Amygdala (tissue), 56 donors: Measurements from ENCODE around the gene PRM3.

Experiments used
- DNase-seq, 56 donors: peaks; one replicate each; lab custom pipeline; 2025; lab: John Stamatoyannopoulos, UW

The PRM3 gene

DNA sequence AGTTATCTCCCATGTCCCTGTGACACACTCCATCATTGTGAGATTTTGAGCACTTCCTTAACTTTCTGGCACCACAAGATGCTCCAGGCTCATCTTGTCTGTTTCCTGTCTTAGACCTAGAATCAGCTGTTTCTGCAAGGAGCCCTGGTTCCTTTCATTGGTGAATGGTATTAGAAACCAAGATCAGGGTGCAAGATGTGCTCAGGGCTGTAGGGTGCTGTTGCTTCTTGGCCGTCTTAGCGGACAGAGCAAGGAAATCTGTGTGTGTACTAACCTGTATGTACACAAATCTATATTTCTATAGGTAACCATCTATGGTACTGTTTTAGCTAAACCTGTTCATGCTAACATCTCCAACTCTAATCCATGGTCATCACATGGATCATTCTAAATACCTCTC lies 15.8 kb upstream of the PRM3 start:
- no peak for DNase-seq

DNA sequence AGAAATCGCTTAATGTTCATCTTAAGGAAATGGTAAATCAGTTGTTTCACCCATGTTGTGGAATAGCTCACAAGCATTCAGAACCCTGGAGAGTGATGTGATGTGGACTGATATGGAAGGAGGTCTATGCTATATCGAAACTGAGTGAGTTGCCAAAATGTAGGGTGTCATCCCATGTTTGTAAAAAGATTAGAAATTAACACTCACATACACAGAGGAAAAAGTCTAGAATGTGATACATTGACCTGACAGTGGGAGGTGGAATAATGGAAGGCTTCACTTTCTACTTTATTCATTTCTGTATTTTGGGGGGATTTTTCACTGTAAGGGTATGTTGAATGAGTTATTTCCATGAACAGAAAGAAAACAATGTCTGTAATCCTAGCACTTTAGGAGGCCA lies 12.4 kb upstream of the PRM3 start:
- DNase-seq = no peak

DNA sequence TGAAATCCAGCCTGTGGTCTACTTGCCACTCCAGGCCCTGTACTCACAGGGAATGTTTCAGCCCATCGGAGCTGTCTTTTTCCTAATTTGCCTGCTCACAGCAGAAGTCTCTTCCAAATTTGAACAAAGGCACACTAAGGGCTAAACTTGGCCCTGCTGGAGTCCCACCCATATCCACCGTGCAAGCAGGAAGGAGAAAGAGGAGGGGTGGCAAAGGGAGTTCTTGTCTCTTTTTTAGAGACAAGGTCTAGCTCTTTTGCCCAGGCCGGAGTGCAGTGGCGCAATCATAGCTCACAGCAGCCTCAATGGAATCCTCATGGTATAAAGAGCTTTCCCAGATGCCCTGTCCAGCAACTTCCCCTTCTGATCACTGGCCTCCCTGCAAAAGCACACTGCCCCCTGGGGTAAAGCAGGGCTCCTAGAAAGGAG lies 10.4 kb upstream of the PRM3 start:
- DNase-seq = no peak

DNA sequence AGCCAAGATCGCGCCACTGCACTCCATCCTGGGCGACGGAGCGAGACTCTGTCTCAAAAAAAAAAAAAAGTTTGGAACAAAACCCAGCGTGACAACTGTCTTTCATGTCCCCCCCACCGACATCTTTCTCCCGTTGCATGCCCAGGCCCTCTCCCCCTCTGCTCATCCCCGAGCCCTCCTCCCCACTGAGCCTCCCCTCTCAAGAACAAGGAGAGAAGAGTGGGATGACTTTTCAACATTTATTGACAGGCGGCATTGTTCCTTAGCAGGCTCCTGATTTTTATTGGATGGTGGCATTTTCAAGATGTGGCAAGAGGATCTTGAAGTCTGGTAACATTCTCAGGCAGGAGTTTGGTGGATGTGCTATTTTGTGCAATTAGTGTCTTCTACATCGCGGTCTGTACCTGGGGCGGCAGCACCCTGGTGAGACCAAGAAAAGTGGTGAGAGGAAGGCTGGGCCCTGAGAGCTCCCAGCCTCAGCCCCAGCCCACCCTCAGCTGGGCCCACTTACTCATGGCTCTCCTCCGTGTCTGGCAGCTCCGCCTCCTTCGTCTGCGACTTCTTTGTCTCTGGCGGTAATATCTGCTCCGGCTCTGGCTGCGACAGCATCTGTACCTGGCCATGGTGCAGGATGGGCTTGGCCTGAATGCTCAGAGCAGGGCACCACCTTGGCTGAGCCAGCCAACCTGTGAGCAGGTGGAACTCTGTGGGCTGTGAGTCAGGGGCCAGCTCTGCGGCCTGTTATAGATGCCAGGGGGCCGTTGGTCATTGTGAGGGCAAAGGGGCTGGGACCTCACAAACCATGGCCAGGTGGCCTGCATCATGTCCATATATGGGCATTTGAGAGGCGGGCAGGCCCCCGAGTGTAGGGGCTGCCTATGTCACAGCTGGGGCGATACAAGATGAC lies 7.4 kb upstream of the PRM3 start, which contains the start of gene PRM1:
TSS of gene PRM1 (minus strand) at position 715 of the 907 bp plus-strand sequence. CDS start at position 623, 92 bp downstream.
- no peak for DNase-seq

DNA sequence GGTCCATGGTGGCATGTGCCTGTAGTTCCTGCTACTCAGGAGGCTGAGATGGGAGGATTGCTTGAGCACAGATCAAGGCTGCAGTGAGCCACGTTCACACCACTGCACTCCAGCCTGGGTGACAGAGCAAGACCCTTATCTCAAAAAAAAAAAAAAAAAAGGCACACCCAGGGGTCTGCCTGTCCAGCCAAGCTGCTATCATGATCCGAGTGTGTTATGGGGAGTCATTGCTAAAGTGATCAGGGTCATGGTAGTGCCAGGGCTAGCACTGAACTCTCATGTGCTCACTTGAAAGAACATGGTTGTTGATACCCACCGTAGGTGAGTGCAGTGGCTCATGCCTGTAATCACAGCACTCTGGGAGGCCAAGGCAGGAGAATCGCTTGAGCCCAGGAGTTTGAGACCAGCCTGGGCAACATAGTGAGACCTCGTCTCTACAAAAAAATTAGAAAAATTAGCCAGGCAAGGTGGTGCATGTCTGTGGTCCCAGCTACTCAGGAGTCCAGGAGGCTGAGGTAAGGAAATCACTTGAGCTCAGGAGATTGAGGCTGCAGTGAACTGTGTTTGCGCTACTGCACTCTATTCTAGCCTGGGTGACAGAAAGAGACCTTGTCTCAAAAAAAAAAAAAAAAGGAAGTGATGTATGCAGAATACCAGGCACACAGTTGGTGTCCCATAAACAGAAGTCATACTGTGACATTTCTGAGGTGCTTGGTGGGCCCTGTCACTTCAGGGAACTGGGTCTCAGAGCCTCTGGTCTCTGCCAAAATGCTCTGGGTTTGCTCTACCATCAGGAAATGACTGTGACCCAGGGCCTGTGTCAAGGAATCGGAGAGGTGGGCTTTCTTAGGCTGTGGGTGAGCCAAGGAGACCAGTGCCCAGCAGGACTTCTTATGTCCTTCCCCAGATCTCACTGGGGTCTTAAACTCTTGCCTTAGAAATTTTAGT lies 5.5 kb upstream of the PRM3 start:
- no peak for DNase-seq

DNA sequence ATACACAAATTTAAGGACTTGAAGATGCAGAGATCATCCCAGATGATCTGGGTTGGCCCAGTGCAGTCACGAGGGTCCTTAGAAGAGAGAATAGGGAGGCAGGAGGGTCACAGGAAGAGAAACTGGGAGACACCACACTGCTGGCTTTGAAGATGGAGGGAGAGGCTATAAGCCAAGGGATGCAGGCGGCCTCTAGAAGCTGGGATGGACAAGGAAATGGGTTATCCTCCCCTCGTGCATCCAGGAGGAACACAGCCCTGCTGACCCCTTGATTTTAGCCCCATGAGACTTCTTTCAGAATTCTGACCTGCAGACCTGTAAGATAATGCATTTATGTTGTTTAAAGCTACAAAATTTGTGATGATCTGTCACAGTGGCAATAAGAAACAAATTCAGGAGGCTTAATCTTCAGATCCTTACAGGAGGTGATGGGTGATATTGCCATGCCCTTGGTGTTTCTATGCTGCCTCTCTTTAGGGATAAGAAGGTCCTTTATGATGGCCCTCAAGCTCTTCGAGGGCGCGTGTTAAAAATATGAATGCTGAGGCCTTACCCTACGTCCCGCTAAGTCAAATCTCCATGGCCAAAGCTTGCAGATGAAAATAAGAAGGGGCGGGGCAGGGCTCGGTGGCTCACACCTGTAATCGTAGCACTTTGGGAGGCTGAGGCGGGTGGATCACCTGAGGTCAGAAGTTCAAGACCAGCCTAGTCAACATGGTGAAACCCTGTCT lies 4.3 kb upstream of the PRM3 start:
- DNase-seq = no peak

- DNase-seq = no peak
Observed at GRCh38 chr16:11276896-11277593, 3.6 kb upstream of the PRM3 start.

DNA sequence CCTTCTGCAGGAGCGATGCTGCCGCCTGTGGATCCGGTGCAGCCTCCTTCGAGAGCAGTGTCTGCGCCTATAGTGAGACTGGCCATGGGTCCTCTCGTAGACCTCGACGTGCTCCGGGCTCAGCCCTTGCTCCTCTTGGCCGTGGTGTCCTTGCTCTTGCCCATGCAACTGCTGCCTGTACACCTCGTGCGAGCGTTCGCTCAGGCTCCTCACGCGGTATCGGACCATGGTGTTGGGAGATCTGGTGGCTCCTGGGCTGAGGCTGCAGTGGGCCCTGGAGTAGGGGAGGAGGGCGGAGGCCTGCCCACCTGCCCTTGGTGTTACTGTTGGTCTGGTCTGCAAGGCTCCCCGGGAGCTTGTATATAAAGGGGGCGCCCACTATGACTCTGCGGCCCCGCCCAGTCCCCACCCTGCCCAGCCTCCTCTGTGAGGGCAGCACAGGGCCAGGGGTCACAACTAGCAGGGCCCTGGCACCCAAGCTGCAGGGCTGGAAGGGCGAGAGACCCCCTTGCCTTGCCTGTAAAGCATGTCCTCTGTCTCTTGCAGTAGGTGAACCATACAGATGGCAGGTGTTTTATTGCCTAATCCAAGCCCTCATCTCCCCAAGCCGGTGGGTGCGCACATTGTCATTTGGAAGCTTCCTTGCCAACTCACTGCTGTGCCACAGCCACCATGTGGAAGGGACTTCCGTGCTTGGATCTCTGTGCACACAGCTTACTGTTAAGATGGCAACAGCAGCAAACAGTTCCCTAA lies 2.9 kb upstream of the PRM3 start, which contains the start of gene PRM2:
TSS of gene PRM2 (minus strand) at position 338 of the 753 bp plus-strand sequence. CDS start at position 228, 110 bp downstream.
- no peak for DNase-seq

GRCh38 chr16:11274964-11275363 lies 1.5 kb upstream of the PRM3 start:
- no peak for DNase-seq

GRCh38 chr16:11273721-11274324 lies 394 bp upstream of the PRM3 start:
- DNase-seq = peak in 1 of 56 donors; percentile 4

- DNase-seq = no peak
Observed at GRCh38 chr16:11272484-11272883, 945 bp downstream of the PRM3 start.

DNA sequence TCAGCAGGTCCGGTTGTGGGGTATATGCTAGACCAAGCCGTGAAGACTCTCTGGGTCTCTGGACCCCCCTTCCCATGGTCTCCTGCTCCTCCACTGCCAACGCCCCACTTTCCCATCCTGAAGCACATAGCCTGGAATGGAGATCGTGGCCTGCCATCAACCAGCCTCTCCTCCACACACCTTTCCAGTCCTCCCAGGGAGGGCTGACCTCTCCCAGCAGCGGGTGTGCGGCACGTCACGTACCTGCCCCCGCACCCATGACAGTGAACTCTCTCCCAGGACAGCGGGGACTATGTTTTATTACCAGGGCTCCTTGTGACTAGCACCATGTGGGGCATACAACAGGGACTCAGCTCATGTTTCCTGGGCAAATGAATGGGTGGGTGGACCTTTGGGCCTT lies 1.8 kb downstream of the PRM3 start:
- no peak for DNase-seq

DNA sequence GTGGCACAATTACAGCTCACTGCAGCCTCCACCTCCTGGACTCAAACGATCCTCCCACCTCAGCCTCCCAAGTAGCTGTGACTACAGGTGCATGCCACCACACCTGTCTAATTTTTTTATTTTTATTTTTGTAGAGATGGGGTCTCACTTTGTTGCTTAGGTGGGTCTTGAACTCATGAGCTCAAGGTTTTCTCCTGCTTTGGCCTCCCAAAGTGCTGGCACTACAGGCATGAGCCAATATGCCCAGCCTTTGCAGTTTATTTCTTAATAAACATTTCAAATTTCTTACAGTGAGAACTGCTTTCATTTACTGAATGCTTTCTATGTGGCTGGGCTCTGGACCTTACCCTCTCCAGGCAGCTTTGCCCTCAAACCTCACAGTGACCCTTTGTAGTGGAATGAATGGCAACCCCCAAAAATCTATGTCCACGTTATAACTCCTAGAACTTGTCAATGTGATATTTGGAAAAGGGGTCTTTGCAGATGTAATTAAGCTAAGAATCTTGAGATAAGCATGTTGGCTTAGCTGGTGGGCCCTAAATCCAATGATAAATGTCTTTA lies 2.7 kb downstream of the PRM3 start:
- DNase-seq = no peak

DNA sequence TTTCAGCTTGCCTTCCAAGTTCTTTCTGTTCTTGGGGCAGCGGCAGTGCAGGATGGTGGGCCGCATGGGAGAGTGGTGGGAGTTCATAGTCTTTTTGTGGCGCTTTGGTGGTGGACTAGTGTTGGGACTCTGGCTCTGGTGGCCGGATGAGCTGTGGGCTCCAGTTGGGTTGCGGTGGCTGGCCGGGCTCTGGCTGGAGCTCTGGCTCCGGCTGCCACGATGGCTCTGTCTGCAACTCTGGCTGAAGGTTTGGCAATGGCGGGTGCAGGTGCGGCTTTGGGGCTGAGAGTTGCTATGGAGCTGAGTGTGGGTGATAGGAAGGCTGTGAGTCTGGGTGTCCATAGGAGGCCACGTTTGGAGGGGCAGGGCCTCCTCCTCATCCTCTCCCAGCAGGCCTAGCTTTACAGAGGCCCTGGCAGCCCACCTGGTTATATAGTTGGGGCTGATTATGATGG lies 4.5 kb downstream of the PRM3 start, which contains the start of gene TNP2:
TSS of gene TNP2 (minus strand) at position 405 of the 455 bp plus-strand sequence. CDS start at position 342, 63 bp downstream.
- no peak for DNase-seq

DNA sequence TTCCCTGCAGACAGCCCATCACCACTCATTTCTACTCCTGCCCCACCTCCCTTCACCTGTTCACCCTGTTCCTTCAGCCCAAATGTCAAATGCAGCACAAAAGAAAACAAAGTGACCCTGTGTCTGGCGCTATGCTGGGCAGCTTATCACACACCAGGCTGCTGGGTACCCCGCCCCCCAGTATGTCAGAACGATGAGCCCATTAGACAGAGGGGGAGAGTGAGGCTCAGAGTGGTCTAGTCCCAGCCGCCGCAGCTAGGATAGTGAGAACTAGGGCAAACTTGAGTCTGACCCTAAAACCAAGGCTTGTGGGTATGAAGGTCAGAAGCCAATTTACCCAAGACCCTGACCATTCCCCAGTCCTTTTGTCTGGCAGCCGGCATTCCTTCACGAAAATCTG lies 8.3 kb downstream of the PRM3 start:
- DNase-seq = no peak

DNA sequence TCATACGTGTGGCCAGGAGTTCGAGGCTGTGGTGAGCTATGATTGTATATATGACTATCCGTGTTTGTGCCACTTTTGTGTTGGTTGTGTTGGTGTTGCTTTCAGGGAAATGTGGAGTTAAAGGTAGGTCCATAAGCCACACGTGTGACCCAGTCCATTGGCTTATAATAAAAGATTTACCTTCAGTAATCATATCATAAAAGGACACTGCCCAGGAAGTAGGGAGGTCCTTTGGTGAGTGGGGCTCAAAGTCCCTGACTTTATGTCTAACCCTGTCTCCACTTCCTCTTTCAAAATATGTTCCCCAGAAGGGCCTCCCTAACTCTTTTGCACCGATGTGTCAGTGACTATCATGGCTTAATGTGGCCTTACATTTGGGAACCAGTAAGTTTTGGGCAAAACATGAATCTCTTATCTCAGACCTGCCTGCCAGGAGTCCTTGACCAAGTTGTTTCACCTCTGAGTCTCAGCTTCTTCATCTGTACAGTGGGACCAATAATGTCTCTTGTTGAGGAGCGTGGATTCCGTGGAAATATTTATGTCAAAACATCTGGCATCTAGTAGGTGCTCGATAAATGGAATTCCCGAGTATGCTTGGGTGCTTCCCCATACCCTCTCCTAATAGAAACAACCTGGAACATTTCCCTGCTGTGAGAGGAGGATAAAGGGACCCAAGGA lies 9.1 kb downstream of the PRM3 start:
- DNase-seq = no peak

DNA sequence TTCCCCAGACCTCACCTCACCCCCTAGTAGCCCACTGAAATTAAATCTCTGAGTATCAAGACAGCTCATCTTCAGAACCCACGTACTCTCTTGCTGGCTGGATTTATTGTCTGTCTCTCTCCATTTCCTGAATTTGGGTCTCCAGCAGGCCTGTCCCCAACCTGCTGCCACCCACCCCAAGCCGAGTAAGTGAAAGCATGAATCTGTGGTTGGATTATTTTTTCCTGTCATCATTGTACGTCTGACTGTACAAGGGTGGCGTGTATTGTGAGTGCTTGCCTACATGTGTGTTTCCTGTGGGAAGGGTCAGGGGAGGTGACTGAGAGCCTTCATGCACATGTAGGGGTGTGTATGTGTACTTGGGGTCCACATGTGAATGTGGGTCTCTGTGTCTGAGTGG lies 9.7 kb downstream of the PRM3 start:
- no peak for DNase-seq
